HL-60/S4 treated with retinoic acid at 250 ng/mL for 4 days and 3 days (cell line): ENCODE results near the gene MEF2D.

ENCODE experiments used
- in situ Hi-C: fragments of 300-500 bp; cut with MboI; formaldehyde crosslinking; loops from 2 replicates; pipeline ENCODE4 v1.7.0; 2022; ENCODE audit warnings: low sequenced_read_pairs

MEF2D gene

GRCh38 chr1:156525071-156525501 lies 24.5 kb upstream of the MEF2D start:
- in situ Hi-C loops = no loop called here

GRCh38 chr1:156524481-156524869 lies 23.9 kb upstream of the MEF2D start:
- in situ Hi-C loops = no loop called here

- in situ Hi-C loops = no loop called here
Observed at GRCh38 chr1:156523801-156524480, 23.4 kb upstream of the MEF2D start.

- in situ Hi-C loops = no loop called here
Observed at GRCh38 chr1:156522443-156522970, 21.9 kb upstream of the MEF2D start.

- in situ Hi-C loops = no loop called here
Observed at GRCh38 chr1:156517748-156518147, 17.2 kb upstream of the MEF2D start.

GRCh38 chr1:156516821-156517220 lies 16.2 kb upstream of the MEF2D start:
- in situ Hi-C loops = no loop called here

- in situ Hi-C loops = no loop called here
Observed at GRCh38 chr1:156515956-156516355, 15.4 kb upstream of the MEF2D start.

GRCh38 chr1:156513185-156513584 lies 12.6 kb upstream of the MEF2D start:
- in situ Hi-C loops = no loop called here

GRCh38 chr1:156511644-156512043 lies 11.1 kb upstream of the MEF2D start:
- in situ Hi-C loops = no loop called here

GRCh38 chr1:156510709-156511108 lies 10.1 kb upstream of the MEF2D start:
- in situ Hi-C loops = no loop called here

GRCh38 chr1:156509424-156510034 lies 9.0 kb upstream of the MEF2D start:
- in situ Hi-C loops = no loop called here

GRCh38 chr1:156508955-156509234 lies 8.3 kb upstream of the MEF2D start:
- in situ Hi-C loops = no loop called here

- in situ Hi-C loops = no loop called here
Observed at GRCh38 chr1:156508205-156508954, 7.8 kb upstream of the MEF2D start.

- in situ Hi-C loops = no loop called here
Observed at GRCh38 chr1:156506450-156506849, 5.9 kb upstream of the MEF2D start.

- in situ Hi-C loops = no loop called here
Observed at GRCh38 chr1:156505679-156506298, 5.2 kb upstream of the MEF2D start.

- in situ Hi-C loops = no loop called here
Observed at GRCh38 chr1:156504821-156505678, 4.5 kb upstream of the MEF2D start.

- in situ Hi-C loops = no loop called here
Observed at GRCh38 chr1:156504438-156504813, 3.9 kb upstream of the MEF2D start.

GRCh38 chr1:156503698-156504437 lies 3.3 kb upstream of the MEF2D start:
- in situ Hi-C loops = no loop called here

GRCh38 chr1:156502894-156503697 lies 2.5 kb upstream of the MEF2D start:
- in situ Hi-C loops = no loop called here
